OCI-LY1 (cell line): ENCODE measurements around the gene BDKRB1.

Experiments used
- H2AFZ ChIP-seq: fragments of 200-600 bp; sonication (generic), shearing (Covaris generic); 2 replicates; pipeline ENCODE4 v1.6.0; 2014; ENCODE audit warnings: antibody characterized with exemption, mild to moderate bottlenecking, low read length
- H3F3A ChIP-seq: fragments of 200-600 bp; sonication (generic), shearing (Covaris generic); 2 replicates; pipeline ENCODE4 v1.6.0; 2014; ENCODE audit warnings: mild to moderate bottlenecking, antibody characterized with exemption, low read length, moderate library complexity; ENCODE audit not compliant: insufficient read depth
- H3K27ac ChIP-seq: fragments of 200-600 bp; sonication (generic); 2 replicates; pipeline ENCODE4 v1.5.1; 2014; ENCODE audit warnings: low read length, mixed run types, mild to moderate bottlenecking, low read depth; ENCODE audit not compliant: poor library complexity, severe bottlenecking
- H3K27me3 ChIP-seq: fragments of 200-600 bp; sonication (generic); 2 replicates; pipeline ENCODE4 v1.6.0; 2014; ENCODE audit warnings: antibody characterized with exemption, mild to moderate bottlenecking, low read length, moderate library complexity; ENCODE audit not compliant: insufficient read depth
- H3K36me3 ChIP-seq: fragments of 200-600 bp; sonication (generic); 2 replicates; pipeline ENCODE4 v1.6.1; 2014; ENCODE audit warnings: mild to moderate bottlenecking, antibody characterized with exemption, low read length, moderate library complexity, mixed read lengths; ENCODE audit not compliant: insufficient read depth
- H3K4me1 ChIP-seq: fragments of 200-600 bp; sonication (generic); 2 replicates; pipeline ENCODE4 v1.5.1; 2014; ENCODE audit warnings: mild to moderate bottlenecking, low read length, moderate library complexity; ENCODE audit not compliant: insufficient read depth, severe bottlenecking
- H3K4me2 ChIP-seq: fragments of 200-600 bp; sonication (generic), shearing (Covaris generic); 2 replicates; pipeline ENCODE4 v1.6.1; 2014; ENCODE audit warnings: low read length
- H3K4me3 ChIP-seq: fragments of 200-600 bp; sonication (generic); 2 replicates; pipeline ENCODE4 v1.5.1; 2014; ENCODE audit warnings: low read length, low read depth, mild to moderate bottlenecking, mixed read lengths; ENCODE audit not compliant: poor library complexity, severe bottlenecking
- H3K79me2 ChIP-seq: fragments of 200-600 bp; shearing (Covaris generic); 2 replicates; pipeline ENCODE4 v1.6.1; 2016; ENCODE audit warnings: mixed run types, low read length, mixed read lengths; ENCODE audit not compliant: insufficient read depth
- H3K9ac ChIP-seq: fragments of 200-600 bp; sonication (generic), shearing (Covaris generic); 2 replicates; pipeline ENCODE4 v1.6.1; 2014; ENCODE audit warnings: mild to moderate bottlenecking, low read length, mixed read lengths
- H3K9me2 ChIP-seq: fragments of 200-600 bp; sonication (generic), shearing (Covaris generic); 2 replicates; pipeline ENCODE4 v1.6.1; 2014; ENCODE audit warnings: low read depth, mild to moderate bottlenecking, low read length, mixed read lengths
- H3K9me3 ChIP-seq: fragments of 200-600 bp; shearing (Covaris generic); 2 replicates; pipeline ENCODE4 v1.6.1; 2014; ENCODE audit warnings: low read length, mixed read lengths
- H4K20me1 ChIP-seq: fragments of 200-600 bp; sonication (generic), shearing (Covaris generic); 2 replicates; pipeline ENCODE4 v1.6.0; 2016; ENCODE audit warnings: mild to moderate bottlenecking, low read length; ENCODE audit not compliant: insufficient read depth
- CTCF ChIP-seq: fragments of 200-600 bp; sonication (generic), shearing (Covaris generic); IDR thresholded peaks from 2 replicates; pipeline ENCODE4 v1.5.1; 2017; ENCODE audit warnings: mild to moderate bottlenecking, antibody characterized with exemption, low read length, moderate library complexity, mixed read lengths
- EZH2 ChIP-seq: fragments of 200-600 bp; sonication (generic), shearing (Covaris generic); IDR thresholded peaks from 2 replicates; pipeline ENCODE4 v1.8.0; 2017; ENCODE audit warnings: borderline replicate concordance, mixed run types, mild to moderate bottlenecking, antibody characterized with exemption, low read length, moderate library complexity, mixed read lengths

The BDKRB1 gene

DNA sequence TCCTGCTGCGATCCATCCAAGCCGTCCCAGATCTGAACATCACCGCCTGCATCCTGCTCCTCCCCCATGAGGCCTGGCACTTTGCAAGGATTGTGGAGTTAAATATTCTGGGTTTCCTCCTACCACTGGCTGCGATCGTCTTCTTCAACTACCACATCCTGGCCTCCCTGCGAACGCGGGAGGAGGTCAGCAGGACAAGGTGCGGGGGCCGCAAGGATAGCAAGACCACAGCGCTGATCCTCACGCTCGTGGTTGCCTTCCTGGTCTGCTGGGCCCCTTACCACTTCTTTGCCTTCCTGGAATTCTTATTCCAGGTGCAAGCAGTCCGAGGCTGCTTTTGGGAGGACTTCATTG is 8.2 kb downstream of the BDKRB1 start:
- Histone ChIP-seq H3K9me3 (no peaks in the 10 kb centered on the region), H3K79me2 (no peaks in the 10 kb centered on the region), H3K4me2 (no peak overlapping the region), H2AFZ (no peak overlapping the region), H3K27ac (no peak overlapping the region), H4K20me1 (no peaks in the 10 kb centered on the region), H3K9me2 (no peaks in the 10 kb centered on the region), H3K4me1 (no peaks in the 10 kb centered on the region), H3K9ac (no peak overlapping the region), H3K36me3 (no peaks in the 10 kb centered on the region), H3F3A (no peaks in the 10 kb centered on the region), H3K27me3 (0 out of 2 replicates have a peak, but pooled peaks cover 3% of the 10 kb centered on the region), H3K4me3 (no peak overlapping the region)
- no peak for TF ChIP-seq CTCF
- TF ChIP-seq EZH2, result no peak

DNA sequence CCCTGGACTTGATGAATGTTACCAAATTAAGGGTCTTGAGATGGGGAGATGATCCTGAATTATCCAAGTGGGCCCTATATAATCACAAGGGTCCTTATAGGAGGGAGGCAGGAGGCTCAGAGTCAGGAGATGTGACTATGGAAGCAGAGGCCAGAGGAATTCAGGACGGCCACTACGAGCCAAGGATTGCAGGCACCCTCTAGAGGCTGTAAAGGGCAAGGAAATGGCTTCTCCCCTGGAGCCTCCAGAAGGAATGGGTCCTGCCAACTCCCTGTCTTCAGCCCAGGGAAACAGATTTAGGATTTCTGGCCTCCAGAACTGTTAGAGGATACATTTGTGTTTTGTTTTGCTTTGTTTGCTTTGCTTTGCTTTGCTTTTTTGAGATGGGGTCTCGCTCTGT is 8.8 kb downstream of the BDKRB1 start:
- no peak overlapping the region for H3K4me3 ChIP-seq
- H4K20me1 ChIP-seq, result no peaks in the 10 kb centered on the region
- H3K27ac ChIP-seq, result no peak overlapping the region
- no peaks in the 10 kb centered on the region for H3K9me2 ChIP-seq
- H3K36me3 ChIP-seq, result no peaks in the 10 kb centered on the region
- H3K9ac ChIP-seq, result no peak overlapping the region
- no peaks in the 10 kb centered on the region for H3F3A ChIP-seq
- no peaks in the 10 kb centered on the region for H3K4me1 ChIP-seq
- no peak overlapping the region for H3K4me2 ChIP-seq
- H3K27me3 ChIP-seq, result 0 out of 2 replicates have a peak, but pooled peaks cover 3% of the 10 kb centered on the region
- no peak overlapping the region for H2AFZ ChIP-seq
- no peaks in the 10 kb centered on the region for H3K79me2 ChIP-seq
- TF ChIP-seq EZH2 (no peak), CTCF (no peak)
- H3K9me3 ChIP-seq, result no peaks in the 10 kb centered on the region

- Histone ChIP-seq H3K79me2 (no peaks in the 10 kb centered on the region), H4K20me1 (no peaks in the 10 kb centered on the region), H3K27ac (no peak overlapping the region), H3K4me3 (no peak overlapping the region), H3K4me1 (no peaks in the 10 kb centered on the region), H3K4me2 (no peak overlapping the region), H3K9me2 (no peaks in the 10 kb centered on the region), H3K36me3 (no peaks in the 10 kb centered on the region), H3K9me3 (no peaks in the 10 kb centered on the region), H3F3A (no peaks in the 10 kb centered on the region), H2AFZ (no peak overlapping the region), H3K9ac (no peak overlapping the region), H3K27me3 (0 out of 2 replicates have a peak, but pooled peaks cover 3% of the 10 kb centered on the region)
- TF ChIP-seq EZH2, result no peak
- no peak for TF ChIP-seq CTCF
Observed at GRCh38 chr14:96265383-96266095, 9.5 kb downstream of the BDKRB1 start.
